ENCODE results near the gene IZUMO2. TPM values are rescaled to one million over a fixed set of nuclear protein-coding genes. Genes with fewer than 3 reads are reported as not detected.

IZUMO2 gene
- total RNA-seq, 2 donors from 2014 or later: 1.1 TPM; not detected in 1

DNA sequence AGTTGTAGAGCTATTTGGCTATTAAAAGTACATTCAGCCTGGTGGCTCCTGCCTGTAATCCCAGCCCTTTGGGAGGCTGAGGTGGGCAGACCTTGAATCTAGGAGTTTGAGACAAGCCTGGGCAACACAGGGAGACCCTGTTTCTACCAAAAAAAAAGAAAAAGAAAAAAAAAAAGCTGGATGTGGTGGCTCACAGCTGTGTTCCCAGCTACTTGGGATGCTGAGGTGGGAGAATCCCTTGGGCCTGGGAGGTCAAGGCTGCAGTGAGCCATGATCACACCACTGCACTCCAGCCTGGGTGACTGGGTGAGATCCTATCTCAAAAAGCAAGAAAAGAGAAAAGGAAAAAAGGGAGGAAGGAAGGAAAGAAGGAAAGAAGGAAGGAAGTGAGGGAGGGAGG, 9.6 kb upstream of the IZUMO2 start:
- Histone ChIP-seq H3K9me3 (no peaks in the 10 kb centered on the region), H3K27me3 (replicated peaks; ENCODE audit: insufficient read depth) (no peaks in the 10 kb centered on the region), H3K4me3 (no peak overlapping the region), H3K4me1 (replicated peaks) (no peaks in the 10 kb centered on the region), H3K27ac (no peak overlapping the region), H3K36me3 (no peaks in the 10 kb centered on the region)
- intact Hi-C loops (cut with DNase I): no loop called here
- TF ChIP-seq CTCF (IDR thresholded peaks at IDR 0.05) (no peak), POLR2A (IDR thresholded peaks at IDR 0.05) (no peak), POLR2AphosphoS5 (IDR thresholded peaks at IDR 0.05) (no peak)
- DNase-seq (ENCODE audit: low spot score): no peak

GRCh38 chr19:50171752-50172151, 8.7 kb upstream of the IZUMO2 start:
- TF ChIP-seq POLR2AphosphoS5 (IDR thresholded peaks at IDR 0.05): no peak
- H3K36me3 ChIP-seq: no peaks in the 10 kb centered on the region
- no peak for DNase-seq (ENCODE audit: low spot score)
- H3K4me1 ChIP-seq (replicated peaks): no peaks in the 10 kb centered on the region
- H3K4me3 ChIP-seq: no peak overlapping the region
- 87% methylated on average over 5 of the region's 5 CpGs for WGBS
- no peaks in the 10 kb centered on the region for H3K27me3 ChIP-seq (replicated peaks; ENCODE audit: insufficient read depth)
- no peak overlapping the region for H3K27ac ChIP-seq
- intact Hi-C loops (cut with DNase I): no loop called here
- H3K9me3 ChIP-seq: no peaks in the 10 kb centered on the region

GRCh38 chr19:50167314-50167721, 4.2 kb upstream of the IZUMO2 start:
- H3K9me3 ChIP-seq: no peaks in the 10 kb centered on the region
- no peak overlapping the region for H3K4me3 ChIP-seq
- 19% methylated on average over 12 of the region's 12 CpGs for WGBS
- H3K4me1 ChIP-seq (replicated peaks): no peaks in the 10 kb centered on the region
- intact Hi-C loops (cut with DNase I): no loop called here
- no peaks in the 10 kb centered on the region for H3K36me3 ChIP-seq
- H3K27ac ChIP-seq: no peak overlapping the region
- no peaks in the 10 kb centered on the region for H3K27me3 ChIP-seq (replicated peaks; ENCODE audit: insufficient read depth)
- DNase-seq (ENCODE audit: low spot score): no peak
- no peak for TF ChIP-seq POLR2A (IDR thresholded peaks at IDR 0.05)
- TF ChIP-seq POLR2AphosphoS5 (IDR thresholded peaks at IDR 0.05): no peak
- TF ChIP-seq CTCF (IDR thresholded peaks at IDR 0.05): no peak

GRCh38 chr19:50159078-50159477, 4.0 kb downstream of the IZUMO2 start:
- H3K36me3 ChIP-seq: no peaks in the 10 kb centered on the region
- no peak overlapping the region for H3K27ac ChIP-seq
- intact Hi-C loops (cut with DNase I): no loop called here
- H3K27me3 ChIP-seq (replicated peaks; ENCODE audit: insufficient read depth): no peaks in the 10 kb centered on the region
- no peak overlapping the region for H3K4me3 ChIP-seq
- no peak for DNase-seq (ENCODE audit: low spot score)
- no peaks in the 10 kb centered on the region for H3K9me3 ChIP-seq
- H3K4me1 ChIP-seq (replicated peaks): no peaks in the 10 kb centered on the region
- TF ChIP-seq CTCF (IDR thresholded peaks at IDR 0.05) (no peak), POLR2A (IDR thresholded peaks at IDR 0.05) (no peak)
- 97% methylated on average over 2 of the region's 2 CpGs for WGBS

- TF ChIP-seq CTCF (IDR thresholded peaks at IDR 0.05) (no peak), POLR2AphosphoS5 (IDR thresholded peaks at IDR 0.05) (no peak), POLR2A (IDR thresholded peaks at IDR 0.05) (no peak)
- H3K4me1 ChIP-seq (replicated peaks): no peaks in the 10 kb centered on the region
- no peaks in the 10 kb centered on the region for H3K36me3 ChIP-seq
- no peak overlapping the region for H3K27ac ChIP-seq
- H3K27me3 ChIP-seq (replicated peaks; ENCODE audit: insufficient read depth): no peaks in the 10 kb centered on the region
- DNase-seq (ENCODE audit: low spot score): no peak
- intact Hi-C loops (cut with DNase I): no loop called here
- H3K4me3 ChIP-seq: no peak overlapping the region
- H3K9me3 ChIP-seq: no peaks in the 10 kb centered on the region
These were observed 4.5 kb downstream of the IZUMO2 start for GRCh38 chr19:50158577-50158976.
